ENCODE measurements around the gene CES2. TPM values are rescaled to one million over a fixed set of nuclear protein-coding genes. Genes with fewer than 3 reads are reported as not detected.

Gene CES2
- total RNA-seq, 1 donor from 2014 or later = 24.6 TPM

DNA sequence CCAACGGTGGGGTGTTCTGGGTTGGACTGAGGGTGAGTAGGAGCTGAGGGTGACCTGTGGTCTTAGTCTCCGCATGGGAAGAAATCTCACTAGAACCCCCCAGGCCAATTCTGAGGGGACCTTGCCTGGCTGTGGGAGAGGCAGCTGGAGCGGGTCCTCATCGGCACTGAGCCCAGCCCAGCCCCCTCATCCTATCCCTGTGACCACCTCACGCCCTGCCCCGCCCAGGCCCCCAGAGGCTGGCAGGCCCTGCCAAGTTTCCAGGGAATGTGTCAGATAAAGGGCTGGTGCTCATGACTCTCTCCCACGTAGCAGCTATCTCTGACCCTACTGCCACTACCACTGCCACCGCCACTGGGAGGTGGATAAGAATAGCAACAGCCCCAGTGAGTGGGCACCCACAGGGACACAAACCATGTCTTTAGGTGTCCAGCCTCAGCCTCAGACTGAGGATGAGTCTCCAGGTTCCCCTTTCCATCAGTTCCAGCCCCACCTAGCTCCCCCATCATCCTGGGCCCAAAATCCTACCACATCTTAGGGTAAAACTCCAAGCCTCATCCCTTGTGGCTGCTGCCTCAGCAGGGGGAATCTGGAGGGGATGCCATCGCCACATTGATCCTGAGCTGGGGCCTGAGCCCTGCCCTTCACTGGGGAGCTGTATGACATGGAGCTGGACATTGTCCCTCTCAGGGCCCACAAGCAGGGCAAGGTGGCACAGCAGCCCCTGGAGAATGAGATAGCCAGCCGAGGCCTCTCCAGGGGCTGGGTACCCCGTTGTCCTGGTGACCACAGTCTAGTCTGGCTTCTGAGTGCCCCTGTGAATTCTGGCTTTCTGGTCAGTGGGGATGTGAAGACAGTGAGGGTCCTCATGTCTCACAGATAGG lies 31.5 kb upstream of the CES2 start:
- no peak for DNase-seq

DNA sequence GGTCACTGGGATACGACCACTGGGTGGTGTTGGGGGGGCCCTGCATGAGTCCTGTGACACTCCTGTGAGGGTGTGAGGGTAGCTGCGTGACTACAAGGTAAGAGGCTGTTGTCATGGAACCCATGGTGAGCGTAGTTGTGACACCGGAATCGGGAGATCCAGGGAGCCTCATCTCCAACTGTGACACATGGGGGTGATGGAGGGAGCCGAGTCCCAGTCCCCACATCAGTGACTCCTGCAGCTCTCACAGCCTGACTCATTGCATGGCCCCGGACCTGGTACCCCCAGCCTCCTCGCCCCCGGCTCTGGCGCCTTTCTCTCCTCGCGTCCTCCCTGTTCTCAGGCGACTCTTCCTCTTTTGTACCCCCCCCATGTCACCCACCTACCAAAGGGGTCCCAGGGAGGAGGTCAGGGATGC lies 30.9 kb upstream of the CES2 start:
- DNase-seq = no peak

DNA sequence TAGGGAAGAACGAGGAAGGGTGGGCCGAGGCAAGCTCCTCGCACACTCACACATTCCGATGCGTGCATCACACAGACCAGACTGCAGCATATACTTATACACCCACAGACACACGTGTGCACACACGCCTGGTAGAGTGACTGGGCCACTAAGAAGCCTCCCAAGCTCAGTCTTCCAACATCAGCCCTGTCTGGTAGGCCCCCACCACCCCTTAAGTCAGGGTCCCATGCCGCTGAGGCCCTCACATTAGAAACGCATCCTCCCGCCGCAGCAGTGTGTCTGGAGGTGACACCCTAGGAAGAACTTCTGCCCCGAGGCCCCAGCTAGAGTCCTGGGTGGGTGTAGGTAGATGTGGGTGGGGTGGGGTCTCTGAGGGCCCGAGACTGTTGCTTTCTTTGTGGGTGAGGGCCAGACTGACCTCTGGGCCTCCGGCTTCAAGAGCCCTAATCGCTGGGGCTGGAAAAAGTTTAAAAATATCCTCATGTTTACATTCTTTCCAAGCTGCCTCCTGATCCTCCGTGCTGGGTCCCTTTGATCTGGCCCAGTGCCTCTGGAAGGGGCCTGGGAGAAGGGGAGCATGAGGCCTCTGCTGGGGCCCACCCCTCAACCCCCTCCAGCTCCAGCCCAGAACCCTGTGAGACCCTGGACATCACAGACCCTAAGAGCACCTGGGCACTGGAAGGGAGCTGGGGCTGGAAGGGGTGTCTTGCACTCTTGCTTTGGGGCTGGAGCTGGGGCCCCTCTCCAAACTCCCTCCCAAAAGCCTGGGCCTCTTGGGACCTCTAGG lies 30.3 kb upstream of the CES2 start:
- DNase-seq = no peak

DNA sequence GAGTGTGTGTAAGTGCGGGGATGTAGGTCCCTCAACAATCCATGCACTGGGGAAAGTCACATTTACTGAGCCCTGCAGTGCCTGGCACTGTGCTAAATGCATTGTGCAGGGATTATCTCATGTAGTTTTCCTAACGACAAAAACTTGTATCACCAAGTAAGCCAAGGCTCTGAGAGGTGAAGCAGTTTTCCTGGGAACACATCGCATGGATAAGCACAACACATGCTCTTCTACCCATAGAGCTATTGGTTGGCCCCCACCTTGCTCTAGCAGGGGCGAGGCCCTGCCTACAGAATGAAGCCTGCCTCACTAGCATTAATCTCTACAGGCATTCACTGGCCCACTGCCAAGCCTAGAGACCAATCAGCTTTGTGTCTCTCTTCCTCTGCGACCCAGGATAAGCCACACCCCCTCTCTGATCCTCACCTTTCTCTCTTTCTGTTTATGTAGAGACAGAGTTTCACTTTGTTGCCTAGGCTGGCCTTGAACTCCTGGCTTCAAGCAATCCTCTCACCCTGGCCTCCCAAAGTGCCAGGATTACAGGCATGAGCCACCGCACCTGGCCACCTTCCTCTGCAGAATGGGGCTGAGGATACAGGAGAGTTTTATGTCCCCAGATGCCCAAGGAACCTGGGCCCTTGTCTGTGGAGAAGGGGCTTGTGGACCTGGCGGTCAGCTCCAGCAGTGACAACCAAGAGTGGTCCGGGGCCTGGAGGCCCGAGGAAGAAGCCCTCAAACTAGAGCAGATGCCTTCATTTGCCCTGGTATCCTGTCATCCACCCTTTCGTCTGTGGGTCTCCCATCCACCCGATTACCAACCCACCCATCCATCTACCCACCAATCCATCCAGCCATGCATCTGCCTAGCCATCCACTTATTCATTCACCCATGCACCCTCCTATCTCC lies 29.4 kb upstream of the CES2 start:
- no peak for DNase-seq

DNA sequence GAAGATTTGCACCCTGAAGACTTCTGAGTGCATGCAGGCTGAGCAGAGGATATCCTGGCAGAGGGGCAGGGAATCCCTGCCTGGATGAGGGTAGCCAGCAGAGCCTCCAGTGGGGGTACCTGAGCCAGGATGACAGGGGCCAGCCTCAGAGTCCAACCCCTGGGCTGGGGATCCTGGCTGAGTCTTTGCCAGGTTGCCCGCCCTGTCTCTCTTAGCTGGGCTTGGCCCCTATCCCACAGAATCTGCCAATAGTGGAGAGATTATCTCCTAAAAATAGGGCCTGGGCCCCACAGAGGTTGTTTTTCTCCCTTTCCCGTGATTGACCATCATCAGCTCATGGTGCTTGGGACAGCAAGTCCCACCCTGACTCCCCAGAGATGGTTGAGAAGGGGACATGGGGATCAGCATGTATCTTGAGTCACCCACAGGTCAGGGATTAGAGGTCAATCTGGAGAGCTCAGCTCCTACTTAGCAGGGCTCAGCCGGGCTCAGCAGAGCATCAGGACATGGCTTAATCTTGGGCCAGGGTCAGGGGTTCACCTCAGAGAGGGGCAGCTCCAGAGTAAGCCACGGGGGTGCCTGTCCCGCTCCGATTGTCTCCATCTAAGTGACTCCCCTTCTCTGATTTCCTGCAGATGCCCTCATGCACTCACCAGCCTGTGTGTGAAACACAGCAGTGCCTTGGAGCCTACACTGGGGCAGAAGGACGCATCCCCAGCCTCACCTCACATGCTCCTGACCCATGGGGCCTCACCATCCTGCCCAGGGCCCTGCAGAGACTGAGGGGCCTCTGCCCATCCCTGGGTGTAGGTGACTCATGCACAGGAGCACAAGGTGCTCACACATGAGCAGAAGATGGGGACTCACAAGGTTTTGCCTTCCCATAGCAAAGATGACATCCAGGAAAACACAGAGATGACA lies 28.1 kb upstream of the CES2 start:
- no peak for DNase-seq

DNA sequence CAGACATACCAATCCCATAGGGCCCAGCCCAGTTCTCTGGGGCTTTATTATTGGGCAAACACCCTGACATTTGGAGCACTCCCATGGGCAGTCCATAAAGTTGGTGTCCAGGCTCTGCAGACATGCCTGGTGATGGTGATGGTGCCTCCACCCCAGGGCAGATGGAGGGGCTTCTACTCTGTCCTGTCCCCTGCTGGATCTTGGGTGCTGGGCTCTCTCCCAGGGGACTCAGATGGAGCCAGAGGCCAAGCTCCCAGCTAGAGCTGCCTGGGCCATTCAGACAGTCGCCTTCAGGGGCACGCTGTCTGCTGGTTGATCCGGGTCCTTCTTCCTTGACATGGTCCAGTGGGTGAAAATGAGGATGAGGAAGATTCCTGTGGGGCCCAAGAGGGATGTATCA lies 27.2 kb upstream of the CES2 start:
- no peak for DNase-seq

DNA sequence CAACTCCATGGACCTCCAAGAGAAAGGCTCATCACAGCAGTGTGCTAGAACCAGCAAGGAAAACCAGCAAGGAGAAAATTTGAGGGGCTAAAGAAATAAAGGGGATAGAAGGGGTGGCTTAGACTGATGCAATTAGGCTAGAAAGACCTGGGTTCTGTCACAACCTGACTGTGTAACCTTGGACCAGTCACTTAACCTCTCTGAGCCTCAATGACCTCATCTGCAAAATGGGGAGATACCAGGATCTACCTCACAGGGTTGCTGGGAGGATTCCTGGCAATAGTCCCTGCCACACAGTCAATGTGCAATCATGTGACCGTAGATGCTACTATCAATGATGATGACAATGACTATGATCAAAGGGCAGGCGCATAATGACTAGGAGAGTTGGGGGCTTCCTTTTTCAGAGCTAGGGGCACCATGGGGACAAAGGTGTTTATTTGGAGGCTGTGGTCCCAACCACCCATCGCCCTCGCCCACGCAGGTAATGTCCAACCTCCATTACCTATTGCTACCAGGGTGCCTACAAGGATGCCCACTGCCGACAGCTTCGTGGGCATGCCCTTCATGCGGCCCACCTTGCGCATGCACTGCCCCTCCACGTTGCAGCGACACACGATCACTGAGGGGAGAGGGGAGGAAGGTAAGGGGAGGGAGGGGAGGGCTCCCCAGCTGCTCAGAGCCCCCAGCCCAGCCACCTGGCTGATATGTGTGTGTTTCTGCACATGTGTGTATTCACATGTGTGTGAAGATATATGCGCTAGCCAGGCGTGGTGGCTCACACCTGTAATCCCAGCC lies 26.4 kb upstream of the CES2 start:
- no peak for DNase-seq

DNA sequence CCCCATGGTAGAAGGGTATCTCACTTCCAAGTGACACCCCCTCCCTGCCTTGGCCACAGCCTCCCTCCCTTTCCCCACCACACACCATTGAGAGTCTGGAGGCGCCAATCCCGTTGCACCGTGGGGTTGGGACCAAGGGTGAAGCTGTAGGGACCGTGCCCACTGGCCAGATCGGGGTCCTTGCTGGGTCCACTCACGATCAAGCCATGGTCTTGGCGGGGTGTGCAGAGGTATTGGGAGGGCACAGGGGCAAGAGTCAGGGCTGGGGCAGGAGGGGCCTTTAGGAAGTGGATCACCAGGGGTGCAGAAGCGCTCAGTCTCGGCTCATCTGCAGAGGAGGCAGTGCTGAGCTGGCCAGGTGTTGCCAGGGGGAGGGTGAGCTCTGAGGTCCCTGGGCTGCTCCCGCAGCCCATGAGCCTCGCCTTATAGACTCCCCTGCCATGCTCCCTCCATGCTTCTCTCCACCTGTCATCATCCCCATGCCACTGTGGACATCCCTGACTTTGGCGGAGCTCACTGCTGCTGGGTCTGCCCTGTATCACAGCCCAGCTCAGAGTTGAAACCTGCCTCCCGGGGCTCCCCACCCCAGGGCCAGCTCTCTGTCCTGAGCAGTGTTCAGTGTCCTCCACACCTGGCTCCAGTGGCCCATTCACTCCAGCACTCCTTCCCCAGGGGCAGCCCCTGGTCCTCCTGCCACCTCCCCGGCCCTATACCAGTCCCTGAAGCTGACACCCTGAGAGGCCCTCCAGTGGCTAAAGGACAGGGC lies 25.0 kb upstream of the CES2 start:
- no peak for DNase-seq

DNA sequence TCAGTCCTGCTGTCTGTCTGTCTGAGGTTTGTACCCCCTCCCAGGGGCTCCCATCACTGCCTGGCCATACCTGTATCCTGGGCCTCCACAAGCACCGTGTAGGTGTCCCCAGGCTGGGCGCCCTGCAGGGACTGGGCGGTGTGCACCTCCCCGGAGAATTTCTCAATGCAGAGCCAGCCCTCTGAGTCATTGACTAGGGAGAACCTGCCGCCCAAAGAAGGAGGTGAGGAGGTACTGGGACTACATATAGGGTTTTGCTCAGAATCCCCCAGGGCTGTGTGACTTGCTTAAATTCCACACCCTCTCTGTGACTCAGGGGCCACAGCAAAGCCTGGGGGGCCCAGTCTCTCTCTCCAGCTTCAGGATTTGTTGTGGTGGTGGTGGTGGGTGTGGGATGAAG lies 24.2 kb upstream of the CES2 start:
- no peak for DNase-seq

DNA sequence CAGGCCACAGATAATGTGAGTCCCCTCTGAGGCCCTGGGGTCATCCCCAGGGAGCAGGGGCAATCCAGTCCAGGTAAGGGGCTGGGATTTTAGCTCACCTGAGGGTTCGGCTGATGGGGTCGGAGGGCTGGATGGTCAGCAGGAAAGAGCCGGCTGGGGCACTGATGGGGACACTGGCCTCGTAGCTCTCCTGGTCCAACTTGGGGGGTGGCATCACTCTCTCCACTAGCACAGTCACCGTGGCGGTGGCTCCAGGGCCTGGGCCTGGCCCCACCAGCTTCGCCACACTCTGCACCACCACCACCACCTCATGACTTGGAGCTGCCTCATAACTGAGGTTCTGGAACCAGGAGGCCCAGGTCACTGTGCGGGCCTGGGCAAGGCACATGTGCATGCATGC lies 23.5 kb upstream of the CES2 start:
- no peak for DNase-seq

DNA sequence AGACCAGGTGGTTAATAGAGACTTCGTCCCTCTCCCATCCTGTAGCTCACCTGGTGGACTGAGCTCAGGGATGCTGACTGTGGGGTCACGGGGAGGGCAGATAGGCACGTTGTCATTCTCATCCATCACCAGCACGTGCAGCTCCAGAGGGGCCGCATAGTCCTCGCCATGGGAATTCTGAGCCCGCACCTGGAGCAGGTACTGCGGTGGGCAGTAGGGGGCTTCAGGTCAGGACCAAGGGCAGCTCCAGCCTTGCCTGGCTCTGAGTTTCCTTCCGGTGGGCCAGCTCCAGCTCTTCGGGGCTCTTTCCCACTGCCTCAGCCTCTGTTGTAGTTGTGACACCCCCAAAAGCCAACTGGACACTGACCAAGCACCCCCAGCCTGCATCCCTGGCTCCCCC lies 22.2 kb upstream of the CES2 start:
- DNase-seq = no peak

DNA sequence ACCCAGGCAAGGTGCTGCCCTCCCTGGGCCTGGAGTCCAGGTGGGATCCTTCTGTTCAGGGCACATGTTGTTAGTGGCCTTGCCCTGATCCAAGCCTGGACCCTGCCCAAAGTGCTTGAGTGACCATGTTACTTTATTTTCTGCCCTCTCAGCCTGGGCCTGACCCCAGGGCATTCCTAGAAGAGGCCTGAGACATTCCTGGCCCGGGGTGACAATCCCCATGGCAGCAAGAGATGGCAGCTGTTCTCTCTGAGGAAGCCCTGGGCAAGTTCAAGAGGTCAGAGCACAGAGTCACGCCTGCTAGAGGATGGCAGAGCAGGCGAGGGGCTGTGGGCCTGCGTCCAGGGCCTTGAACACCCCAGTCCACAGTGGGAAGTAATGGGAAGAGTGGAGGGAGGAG lies 21.6 kb upstream of the CES2 start:
- DNase-seq = no peak

DNA sequence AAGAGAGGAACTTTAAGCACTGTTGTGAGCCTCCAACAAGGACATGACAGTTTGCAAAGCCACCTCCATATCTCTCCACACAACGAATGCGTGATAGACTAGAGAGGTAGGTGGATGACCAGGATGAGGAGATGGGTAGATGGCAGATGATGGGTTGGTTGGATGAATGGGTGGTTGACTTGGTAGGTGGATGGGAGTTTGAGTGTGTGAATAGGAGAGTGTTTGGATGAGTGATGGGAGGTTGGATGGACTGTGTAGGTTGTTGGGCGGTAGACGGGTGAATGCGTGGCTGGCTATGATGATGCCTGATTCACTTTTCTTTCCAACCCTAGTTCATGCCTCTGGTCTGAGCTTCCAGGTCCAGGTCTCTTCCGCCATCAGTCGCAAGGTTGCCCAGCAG lies 20.8 kb upstream of the CES2 start:
- DNase-seq = no peak

DNA sequence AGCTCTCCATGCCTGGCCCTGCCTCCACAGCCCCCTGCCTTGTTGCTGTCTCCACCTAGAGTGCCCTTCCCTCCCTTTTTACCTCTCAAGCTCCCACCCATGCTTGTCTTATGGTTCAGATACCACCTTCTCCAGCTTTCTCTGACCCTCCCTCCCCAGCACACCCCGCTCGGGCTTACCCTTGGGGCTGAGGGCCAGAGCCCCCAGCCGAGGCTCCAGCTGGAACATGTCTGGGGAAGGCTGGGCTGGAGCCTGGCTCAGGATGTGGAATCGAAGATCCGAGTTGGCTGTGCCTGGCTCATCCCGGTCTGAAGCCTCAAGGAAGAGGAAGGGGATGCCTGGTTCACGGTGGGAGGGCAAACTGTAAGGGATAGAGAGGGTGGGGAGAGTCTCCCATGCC lies 20.3 kb upstream of the CES2 start:
- DNase-seq = no peak

DNA sequence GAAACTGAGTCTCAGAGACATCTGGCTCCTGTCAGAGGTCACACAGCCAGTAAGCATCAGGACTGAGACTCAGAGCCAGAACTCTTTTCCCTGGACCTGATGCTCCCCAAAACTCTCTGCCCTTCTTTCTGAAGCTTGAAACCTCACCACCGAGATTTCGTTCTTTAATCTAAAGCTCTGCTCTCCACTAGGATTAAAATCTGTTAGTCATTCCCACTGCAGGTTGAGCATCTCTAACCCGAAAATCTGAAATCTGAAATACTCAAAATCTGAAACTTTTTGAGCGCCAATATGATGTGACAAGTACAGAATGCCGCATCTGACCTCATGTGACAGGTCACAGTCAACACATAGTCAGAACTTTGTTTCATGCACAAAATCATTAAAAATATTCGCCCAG lies 18.8 kb upstream of the CES2 start:
- no peak for DNase-seq

DNA sequence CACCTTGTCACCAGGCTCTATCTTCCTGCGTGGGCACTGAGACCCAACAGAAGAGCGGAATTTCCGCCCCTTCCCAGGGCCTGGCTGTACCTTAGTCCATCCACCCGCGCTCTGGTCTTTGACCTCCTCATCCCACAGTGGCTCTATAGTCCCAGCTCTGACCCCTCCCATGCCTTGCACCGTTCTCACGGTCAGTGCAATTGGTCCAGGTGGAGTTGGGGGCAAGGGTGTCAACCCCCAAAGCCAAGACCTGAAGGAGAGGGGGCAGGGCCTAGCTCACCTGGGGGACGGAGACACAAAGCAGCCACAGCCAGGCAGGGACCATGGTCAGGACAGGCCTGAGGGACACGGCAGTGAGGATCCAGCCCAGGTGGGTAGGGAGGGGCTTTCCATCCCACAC lies 17.6 kb upstream of the CES2 start:
- no peak for DNase-seq

DNA sequence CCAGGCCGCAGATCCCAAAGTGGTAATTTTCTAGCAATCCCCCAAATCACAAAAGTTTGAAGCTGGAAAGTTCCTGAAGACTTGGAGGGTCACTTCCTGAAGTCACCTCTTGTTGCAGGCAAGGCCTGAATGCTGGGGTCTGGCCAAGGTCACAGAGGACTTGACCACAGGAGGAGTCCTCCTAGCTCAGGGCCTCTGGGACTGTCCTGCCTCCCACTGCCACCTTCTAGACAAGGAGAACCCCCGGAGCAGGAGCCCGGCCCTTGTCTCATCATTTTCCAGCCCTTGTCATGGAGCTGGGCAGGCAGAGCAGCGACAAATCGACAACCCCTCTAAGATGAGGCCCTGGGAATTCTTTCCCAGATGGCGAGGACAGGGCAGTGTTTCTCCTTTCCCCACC lies 17.0 kb upstream of the CES2 start:
- no peak for DNase-seq

DNA sequence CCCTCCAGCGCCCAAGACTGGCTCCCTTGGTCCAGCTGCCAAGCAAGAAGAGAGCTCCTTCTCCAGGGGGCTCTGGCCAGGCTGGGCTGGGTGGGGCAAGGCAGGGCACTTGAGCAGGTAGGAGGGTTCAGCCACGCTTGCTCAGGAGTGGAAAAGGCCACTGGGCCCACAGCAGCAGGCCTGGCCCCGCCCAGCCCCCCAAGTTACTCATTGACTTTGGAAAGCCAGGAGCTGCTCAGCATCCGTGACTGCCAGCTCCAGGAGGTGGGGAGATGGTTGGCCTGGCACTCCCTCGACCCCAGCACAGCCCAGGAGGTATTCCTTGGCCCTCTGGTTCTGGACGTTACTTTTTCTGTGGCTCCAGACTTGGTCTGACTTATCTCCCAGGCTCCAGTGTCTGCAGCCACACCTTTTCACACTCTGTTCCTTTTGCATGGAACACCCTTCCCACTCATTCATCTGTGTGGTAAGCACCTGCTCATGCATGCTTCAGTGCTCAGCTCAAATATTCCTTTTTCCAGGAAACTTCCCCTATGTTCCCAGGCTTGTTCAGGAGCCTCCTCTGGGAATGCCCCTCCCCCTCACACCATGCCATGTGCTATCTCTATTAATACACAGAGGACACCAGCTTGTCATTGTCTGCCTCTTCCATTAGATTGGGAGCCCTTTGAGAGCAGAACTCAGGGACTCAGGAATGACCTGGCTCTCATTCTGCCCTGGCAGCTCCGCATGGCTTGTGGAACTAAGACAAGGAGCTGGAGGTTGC lies 16.3 kb upstream of the CES2 start, which contains the start of gene CDH16:
TSS of gene CDH16 (minus strand) at position 83 of the 766 bp plus-strand sequence. CDS start 820 bp downstream, outside the sequence.
- DNase-seq = no peak
